DMS53 treated with DMSO at 0.1 percent for 48 hours (cell line): ENCODE measurements around the gene B4GAT1.
"Not testable (repeated sequence)": the region's sequence is repeated elsewhere in the genome, so short reads cannot be mapped to it uniquely, and the experiment has no call there.

Experiments
- DNase-seq: peaks from one replicate; lab custom pipeline; 2025; ENCODE audit not compliant: unreplicated experiment; lab: John Stamatoyannopoulos, UW

Gene B4GAT1

DNA sequence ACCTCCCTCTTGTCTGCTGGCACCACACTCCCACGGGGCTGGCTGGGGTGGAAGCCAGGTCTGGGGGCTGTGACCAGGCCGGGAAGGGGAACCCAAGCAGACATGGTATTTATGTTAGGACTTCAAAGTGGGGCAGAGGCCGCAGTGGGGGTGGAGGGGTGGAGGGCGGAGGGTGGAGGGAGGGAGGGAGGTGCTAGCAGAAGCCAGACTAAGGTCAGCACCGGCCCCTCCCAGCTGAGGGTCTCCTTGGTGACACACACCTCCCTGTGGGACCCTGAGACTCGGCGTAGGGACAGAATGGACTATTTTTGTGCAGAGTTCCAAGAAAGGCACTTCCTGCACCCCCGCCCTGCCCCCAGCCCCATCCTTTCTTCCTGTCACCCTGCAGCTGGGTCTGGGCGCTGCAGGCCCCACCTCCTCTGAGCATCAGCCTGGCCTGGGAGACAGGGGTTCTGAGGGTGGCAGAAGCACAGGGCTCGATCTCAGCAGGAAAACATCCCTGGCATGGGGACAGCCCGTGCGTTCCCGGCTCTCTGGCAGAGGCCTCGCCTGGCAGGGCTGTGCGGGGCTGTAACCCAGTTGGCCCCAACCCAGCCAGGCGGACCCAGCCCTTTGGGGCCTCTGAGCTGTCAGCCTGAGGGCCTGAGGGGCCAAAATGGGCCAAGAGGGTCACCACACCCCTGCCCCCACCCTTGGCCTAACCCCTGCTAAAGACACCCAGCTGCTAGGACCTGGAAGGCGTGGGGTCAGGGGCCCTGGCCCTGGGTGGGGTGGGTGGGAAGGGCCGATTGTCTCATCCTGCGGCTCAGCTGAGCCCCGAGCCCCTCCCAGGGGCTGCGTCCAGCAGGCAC, 20.9 kb downstream of the B4GAT1 start:
- DNase-seq, result no peak

DNA sequence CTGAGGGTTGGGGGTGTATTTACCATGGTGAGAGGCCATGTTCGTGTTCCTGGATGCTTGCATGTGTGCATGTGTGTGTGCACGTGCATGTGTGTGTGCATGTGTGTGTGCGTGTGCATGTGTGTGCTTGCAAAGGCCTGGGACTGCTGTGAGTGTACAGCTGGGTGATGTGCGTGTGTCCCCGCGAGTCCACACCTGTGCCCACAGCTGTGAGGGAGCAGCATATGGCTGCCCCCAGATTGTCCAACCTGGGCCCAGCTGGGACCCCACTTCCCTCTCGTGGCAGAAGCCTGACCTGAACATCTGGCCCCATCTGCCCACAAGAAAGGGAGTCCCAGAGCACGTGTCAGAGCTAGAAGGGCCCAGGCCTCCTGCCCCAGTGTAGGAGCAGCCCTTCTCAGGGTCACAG, 22.2 kb downstream of the B4GAT1 start:
- DNase-seq, result no peak

DNA sequence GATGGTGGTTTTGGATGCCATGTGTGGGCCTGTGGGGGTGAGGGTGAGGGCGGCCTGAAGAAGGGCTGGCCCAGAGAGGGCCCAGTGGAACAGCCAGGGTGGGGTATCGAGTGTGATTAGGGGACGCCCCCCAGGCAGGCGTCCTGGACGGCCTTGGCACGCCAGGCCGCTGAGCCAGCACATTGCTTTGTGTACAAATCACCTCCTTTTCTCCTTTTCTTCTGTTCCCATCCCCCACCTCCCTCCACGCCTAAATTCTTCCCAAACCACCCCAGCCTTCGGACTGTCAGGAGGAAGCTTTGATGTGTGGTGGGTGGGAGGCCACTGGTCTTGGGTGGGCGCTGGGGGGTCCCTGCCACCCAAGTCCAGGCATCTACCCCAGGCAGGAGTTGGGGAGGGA, 22.8 kb downstream of the B4GAT1 start:
- DNase-seq, result no peak

DNA sequence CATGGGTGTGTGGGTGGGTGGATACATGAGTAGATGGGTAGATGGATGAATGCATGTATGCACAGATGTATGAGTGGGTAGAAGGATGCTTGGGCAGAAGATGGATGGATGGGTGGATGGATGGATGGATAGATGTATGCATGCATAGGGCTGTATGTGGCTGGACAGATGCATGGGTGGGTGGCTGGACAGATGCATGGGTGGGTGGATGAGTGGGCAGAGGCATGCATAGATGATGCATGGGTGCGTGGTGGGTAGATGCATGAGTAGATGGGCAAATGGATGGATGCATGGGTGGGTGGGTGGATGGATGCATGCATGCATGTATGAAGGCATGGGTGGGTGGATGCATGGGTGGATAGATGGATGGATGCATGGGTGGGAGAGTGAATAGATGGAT, 23.7 kb downstream of the B4GAT1 start:
- no peak for DNase-seq

DNA sequence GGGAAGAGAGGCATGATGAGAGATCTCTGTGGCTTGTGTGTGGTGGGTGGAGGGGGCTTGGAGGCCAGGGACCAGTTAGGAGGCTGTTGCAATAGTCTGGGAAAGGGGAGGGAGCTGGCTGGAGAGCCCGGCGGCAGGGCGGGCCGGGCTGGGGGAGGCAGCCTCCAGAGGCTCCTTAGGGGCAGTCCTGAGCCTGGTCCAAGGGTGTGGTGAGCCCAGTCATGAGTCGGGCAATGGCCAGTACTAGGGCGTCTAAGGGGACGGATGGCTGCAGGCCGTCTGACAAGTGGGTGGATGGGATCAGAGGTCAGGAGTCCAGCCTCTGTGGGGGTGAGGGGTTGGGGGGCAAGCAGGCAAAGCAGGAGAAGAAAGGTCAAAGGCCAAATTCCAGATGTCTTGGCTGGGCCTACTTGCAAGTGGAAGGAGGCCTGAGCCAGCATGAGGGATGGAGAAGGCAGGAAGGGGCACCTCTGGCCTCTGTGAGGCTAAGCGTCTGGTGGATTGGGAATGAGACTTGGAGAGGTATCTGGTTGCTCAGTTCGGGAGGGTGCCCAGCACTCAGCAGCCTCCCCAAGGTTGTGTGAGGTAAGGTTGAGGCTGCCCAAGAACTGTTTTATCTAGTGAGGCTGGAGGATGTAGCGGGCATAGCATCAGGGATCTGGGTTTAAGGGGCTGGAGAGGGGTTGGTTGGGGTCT, 24.5 kb downstream of the B4GAT1 start:
- DNase-seq, result no peak

DNA sequence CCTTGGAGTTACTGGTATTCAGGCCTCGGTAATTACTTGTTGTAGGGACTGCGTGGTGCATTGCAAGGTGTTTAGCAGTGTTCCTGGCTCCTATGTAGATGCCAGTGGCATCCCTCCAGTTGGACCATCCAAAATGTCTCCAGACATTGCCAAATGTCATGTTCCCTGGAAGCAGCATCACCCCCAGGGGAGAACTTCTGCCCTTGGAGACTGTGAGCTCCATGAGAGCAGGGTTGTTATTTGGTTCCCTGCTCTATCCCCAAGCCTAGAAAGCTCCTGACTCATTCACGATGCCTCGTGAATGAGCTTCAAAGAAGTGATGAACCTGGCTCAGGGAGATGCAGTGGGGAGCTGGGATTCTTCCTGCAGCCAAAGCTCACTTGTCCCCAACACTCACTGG, 25.8 kb downstream of the B4GAT1 start:
- DNase-seq, result no peak

DNA sequence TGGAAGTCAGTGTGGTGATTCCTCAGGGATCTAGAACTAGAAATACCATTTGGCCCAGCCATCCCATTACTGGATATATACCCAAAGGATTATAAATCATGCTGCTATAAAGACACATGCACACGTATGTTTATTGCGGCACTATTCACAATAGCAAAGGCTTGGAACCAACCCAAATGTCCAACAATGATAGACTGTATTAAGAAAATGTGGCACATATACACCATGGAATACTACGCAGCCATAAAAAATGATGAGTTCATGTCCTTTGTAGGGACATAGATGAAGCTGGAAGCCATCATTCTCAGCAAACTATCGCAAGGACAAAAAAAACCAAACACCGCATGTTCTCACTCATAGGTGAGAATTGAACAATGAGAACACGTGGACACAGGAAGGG, 26.7 kb downstream of the B4GAT1 start:
- DNase-seq, result not testable (repeated sequence)

DNA sequence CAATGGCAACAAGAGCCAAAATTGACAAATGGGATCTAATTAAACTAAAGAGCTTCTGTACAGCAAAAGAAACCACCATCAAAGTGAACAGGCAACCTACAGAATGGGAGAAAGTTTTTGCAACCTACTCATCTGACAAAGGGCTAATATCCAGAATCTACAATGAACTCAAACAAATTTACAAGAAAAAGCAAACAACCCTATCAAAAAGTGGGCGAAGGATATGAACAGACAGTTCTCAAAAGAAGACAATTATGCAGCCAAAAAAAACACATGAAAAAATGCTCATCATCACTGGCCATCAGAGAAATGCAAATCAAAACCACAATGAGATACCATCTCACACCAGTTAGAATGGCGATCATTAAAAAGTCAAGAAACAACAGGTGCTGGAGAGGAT, 27.1 kb downstream of the B4GAT1 start:
- not testable (repeated sequence) for DNase-seq

DNA sequence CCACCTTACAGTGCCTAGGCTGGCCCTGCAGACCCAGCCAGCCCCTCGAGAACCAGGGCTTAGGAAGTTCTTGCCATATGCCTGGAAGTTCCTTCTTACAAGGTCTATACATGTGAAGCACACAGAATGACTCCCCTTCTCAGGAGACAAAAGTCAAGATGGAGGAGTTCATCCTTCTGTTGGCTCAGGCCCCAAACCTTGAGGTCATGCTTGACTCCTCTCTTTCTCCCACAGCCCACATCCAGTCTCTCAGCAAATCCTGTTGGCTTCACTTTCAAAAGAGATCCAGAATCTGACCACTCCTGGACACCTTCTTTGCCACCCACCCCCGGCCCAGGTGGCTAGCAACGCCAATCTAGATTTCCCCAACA, 28.8 kb downstream of the B4GAT1 start:
- no peak for DNase-seq

DNA sequence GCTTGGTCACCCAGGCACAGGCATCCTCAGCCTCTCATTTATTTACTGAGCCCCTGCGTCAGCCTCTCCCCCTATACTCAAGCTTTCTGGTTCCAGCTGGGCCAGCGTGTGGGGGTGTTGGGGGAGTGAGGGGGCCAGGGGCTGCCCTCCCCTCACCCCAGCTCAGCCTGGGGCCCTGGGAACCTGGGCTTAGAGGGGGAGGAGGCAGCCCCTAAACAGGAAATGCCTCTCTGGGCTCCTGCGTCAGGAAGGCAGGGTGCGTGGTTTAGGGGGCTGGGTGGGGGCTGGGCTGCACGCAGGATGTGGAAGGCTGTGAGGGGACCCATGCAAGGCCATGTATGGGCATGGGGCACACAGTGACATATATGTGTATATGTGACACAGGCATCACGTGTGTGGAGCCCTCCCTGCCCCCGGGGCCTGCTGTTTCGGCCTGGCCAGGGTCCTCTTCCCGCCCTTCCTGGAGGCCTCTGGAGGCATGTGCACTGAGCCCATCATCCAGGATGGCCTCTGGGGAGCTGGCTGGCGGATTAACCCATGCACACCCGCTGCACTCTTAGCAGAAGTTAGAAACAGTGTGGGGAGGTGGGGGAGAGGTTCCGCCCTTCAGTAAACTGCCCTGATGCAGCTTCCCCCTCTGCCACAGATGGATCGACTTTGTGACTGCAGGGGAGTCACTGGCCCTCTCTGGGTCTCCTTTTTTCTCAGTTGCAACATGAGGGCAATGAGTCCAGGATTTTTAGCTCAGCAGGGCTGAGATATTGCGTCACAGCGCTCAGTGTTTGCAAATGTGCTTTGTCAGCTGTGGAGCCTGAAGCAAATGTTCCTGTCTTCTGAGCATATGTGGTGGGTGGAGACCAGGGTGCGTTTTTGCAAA, 29.5 kb downstream of the B4GAT1 start:
- no peak for DNase-seq

DNA sequence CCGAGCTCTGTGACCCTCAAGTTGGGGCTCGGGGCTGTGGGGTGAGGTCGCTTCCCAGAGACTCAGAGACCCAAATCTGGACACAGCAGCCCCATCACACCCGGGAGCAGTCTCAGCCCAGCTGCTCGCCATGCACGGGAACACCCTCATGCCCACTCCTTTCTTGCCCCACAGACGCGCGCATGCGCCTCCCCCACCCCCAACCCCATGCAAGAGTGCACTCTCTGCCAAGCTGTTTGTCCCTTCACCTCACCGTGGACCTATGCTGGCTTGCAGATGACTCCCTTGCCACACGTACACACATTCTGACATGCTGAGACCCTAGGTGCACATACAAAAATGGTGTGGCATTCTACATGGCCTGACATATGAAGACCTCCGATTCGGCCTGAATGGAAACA, 30.1 kb downstream of the B4GAT1 start:
- DNase-seq, result no peak

DNA sequence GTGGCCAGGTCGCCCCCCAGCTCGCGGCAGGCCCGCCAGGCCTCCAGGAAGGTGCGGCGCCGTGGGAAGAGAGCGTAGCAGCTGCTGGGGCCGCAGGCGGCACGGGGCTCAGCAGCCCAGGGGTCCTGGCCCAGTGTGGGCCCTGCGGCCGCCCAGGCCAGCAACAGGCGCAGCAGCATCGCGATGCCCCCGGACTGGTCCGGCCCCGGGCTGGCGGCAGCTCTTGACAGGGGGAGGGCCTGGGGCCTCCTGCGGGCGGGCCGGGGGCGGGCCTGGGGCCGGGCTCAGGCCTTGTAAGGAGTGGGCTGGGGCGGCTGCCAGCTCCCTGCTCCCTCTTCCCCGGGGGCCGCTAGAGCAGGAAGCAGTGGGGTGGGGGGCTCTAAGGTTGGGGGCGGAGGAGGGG, 30.6 kb downstream of the B4GAT1 start, which contains the start of gene CD248:
TSS of gene CD248 (minus strand) at position 196 of the 403 bp plus-strand sequence. CDS start at position 179, 17 bp downstream.
- DNase-seq, result no peak

DNA sequence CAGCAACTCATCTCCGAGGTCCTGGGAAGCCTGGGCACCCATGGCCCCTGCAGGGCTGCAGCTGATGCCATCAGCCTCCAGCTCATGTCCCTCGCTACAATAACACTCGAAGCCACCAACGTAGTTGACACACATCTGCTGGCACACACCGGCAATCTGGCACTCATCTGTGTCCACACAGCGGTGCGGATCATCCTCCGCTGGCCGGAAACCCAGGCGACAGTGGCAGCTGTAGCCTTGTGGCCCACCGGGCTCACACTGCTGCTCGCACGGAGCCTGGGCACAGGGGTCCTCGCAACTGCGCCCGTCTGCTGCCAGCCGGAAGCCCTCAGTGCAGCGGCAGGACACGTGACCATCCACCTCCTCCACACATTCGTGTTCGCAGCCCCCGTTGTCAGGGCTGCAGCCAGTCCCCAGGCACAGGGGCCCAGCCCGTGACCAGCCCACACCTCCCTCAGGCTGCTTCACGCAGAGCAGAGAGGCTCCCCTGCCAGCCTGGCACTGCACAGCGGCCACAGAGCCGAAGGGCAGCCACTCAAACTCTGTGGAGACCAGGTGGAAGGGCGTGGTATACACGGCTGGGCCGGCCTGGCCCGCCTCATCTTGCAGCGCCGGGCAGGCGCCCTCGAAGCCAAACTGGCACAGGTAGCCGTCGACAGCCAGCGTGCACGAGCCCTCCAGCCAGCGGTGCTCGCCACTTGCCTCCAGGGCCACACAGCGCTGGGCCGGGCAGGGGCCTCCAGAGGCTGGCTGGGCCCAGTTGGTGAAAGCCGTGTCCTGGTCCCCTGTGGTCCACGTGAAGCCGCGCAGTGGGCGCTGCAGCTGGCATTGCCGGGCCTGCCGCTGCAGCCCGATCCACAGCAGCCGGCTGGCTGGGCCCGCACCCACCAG, 31.3 kb downstream of the B4GAT1 start:
- DNase-seq, result peak; percentile 52

DNA sequence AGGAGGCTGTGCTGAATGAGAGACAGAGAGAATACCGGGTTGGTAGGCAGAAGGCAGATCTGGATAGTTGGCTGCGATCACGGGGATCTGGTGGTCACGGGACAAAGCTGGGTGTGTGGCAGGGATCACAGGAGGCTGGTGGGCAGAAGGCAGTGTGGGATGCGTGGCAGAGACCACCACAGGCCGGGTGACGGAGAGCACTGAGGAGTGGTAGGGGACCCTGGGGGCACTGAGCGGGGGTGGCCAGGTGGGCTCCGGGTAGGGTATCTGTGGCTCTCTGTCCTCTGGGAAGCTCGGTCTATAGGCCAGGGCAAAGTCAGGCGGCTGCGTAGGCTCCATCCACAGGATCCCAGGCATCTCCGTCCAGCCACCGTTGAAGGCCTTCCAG, 31.9 kb downstream of the B4GAT1 start:
- DNase-seq, result no peak

DNA sequence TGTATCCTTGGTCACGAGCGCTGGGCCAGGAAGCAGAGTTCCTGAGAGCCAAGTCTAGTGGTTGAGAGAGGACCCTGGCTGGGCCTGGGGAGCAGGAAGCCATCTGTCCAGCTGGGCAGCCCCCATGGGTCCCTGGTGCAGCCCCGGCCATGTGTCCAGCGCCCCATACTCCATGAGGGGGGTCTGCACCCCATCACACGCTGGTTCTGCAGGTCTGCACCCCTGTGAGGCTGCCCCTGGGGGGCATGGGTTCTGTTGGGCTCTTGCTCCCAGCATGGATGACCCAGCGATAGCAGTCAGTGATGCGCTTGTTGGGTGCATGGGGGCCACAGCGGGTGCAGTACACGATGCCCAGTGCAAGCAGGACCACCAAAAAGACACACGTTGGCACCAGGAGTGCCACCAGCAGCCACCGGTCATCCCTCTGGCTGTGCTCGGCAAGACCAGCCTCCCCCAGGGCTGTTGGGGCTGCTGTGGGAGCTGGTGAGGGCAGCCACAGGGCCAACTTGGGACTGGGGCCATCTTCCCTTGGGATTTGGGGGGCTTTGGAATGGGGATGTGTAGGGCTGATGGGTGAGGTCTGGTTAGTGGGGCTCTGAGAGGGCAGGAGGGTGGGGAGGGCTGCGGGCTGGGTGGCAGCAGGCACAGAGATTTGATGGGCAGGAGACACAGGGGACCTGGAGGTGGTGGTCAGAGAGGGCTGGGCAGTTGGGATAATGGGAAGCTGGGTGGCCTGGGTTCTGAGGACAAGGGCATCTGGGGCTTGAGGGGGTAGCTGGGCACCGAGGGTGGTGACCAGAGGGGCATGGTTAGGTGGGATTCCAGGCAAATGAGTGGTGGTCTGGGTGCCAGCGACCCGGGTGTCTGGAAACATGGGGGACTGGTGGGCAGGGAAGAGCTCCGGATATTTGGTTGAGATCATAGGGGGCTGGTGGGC, 32.6 kb downstream of the B4GAT1 start:
- DNase-seq, result no peak

DNA sequence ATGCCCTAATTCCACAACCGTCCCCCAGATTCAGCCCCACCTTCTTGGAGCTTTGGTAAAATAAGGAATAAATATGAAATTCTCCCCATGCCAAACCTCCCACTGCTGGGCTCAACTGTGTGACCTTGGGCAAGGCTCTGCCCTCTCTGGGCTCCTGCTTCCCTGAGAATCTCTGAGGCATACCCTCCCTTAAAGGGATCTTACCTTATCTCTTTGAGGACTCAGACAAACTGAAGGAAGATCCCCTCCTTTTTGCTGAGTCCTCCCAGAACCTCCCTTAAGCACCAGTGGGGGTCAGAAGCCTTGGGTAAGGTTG, 33.3 kb downstream of the B4GAT1 start:
- no peak for DNase-seq

DNA sequence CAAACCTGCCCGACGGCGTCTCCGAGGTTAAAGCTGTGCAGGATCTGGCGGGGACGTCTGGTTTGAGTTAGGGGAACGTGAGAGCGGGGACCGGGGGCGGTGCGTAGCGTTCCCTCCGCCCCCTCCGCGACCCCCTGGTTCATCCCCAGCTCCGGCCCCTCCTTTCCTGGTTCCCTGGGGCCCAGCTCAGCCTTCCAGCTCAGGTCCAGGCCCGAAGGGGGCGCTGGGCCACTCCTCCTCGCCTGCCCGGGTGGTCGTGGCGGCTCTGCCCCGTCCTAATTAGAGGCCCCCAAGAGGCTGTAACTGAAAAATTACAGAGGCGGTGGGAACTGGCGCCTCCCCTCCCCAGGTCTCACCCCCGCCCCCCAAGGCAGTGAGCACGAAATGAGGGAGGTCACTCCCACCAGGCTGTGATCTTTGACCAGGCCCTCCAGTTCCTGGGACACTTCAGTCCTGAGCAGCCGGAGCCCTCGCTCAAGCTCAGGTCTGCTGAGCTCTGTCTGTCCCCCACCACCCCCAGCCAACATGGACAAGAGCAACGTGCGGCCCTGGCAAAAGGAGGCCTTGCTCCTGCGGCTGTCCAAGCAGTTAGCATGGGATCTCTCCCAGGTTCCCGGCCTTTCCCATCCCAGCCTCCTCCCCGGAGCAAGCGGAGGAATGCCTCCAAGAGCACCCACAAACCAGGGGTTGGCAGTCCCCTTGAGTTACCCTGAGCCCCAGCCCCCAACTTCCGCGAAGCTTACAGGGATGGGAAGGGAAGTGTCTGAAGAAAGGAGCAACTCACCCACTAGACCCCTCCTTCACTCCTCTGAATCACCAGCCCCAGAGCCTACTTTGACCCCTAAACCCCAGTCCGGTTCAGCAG, 33.9 kb downstream of the B4GAT1 start:
- DNase-seq, result no peak

DNA sequence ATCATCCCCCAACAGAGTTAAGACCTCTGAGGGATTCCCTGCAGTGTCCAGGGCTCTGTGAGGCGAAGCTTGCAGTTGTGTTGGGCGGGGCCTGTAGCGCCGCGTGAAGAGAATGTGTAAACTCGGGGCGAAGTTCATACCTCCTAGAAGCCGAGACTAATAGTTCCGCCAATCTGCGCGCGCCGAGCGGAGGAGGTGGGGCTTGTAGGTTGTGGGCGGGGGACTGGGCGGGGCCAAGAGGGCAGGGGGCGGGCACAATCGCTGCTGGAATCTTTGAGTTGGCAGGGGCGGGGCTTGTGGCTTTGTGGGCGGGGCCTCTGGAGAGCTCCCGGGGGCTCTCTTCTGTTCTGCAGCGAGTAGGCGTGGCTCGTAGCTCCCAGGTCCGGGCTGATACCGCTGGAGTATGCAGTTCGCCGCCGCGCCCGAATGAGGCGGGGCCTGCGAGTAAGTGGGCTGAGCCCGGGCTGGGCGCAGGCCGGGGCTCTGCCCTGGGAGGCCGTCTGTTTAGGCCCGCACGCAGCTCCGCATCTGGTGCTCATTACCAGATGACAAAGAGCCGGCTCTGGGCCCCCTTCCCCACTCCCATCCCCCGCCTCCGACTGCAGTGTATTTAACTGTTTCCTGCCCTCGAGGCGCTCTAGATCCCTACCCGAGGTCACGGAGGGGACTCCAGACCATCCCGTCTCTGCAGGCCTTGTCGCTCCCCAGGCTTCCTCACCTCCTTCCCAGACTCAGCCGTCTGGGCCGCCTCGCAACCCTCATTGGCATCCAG, 34.7 kb downstream of the B4GAT1 start:
- peak; percentile 99 for DNase-seq
